HG02973 (cell line): Measurements from ENCODE around the gene ABCA12.

Experiments used
- ATAC-seq: cut with Tn5 transposase; IDR thresholded peaks from one replicate; pipeline ENCODE4 v1.9.1; 2021; ENCODE audit warnings: moderate library complexity; ENCODE audit not compliant: unreplicated experiment

The ABCA12 gene

GRCh38 chr2:214966420-214966819 lies 172.0 kb downstream of the ABCA12 start:
- no peak for ATAC-seq

GRCh38 chr2:214960677-214961076 lies 177.7 kb downstream of the ABCA12 start:
- no peak for ATAC-seq

GRCh38 chr2:214946949-214947348 lies 191.5 kb downstream of the ABCA12 start:
- no peak for ATAC-seq

- no peak for ATAC-seq
Measured at GRCh38 chr2:214934006-214934405, 204.4 kb downstream of the ABCA12 start.

GRCh38 chr2:214904634-214905033 lies 233.8 kb downstream of the ABCA12 start:
- no peak for ATAC-seq

GRCh38 chr2:214904176-214904575 lies 234.2 kb downstream of the ABCA12 start:
- ATAC-seq: no peak

GRCh38 chr2:214902286-214902685 lies 236.1 kb downstream of the ABCA12 start:
- no peak for ATAC-seq

GRCh38 chr2:214899751-214900150 lies 238.7 kb downstream of the ABCA12 start:
- ATAC-seq: no peak

- no peak for ATAC-seq
Measured at GRCh38 chr2:214896274-214896673, 242.2 kb downstream of the ABCA12 start.

GRCh38 chr2:214895469-214895868 lies 243.0 kb downstream of the ABCA12 start:
- ATAC-seq: no peak

- ATAC-seq: no peak
Measured at GRCh38 chr2:214889301-214889700, 249.1 kb downstream of the ABCA12 start.

GRCh38 chr2:214881647-214882202 lies 256.7 kb downstream of the ABCA12 start:
- no peak for ATAC-seq
